SH-SY5Y (cell line): ENCODE measurements around the gene SPAG6.

Source experiments
- GATA2 ChIP-seq: IDR thresholded peaks from 2 replicates; pipeline ENCODE4 v1.6.1; 2011; ENCODE audit warnings: mild to moderate bottlenecking, low read depth, low read length
- GATA3 ChIP-seq: IDR thresholded peaks from 2 replicates; pipeline ENCODE4 v1.6.1; 2011; ENCODE audit warnings: low read depth, mild to moderate bottlenecking, low read length, moderate library complexity

GRCh38 chr10:22308390-22308789 lies 36.9 kb upstream of the SPAG6 start:
- TF ChIP-seq GATA3 (no peak), GATA2 (no peak)
